T-helper 2 cell (primary cell): ENCODE results near the gene ZNF491.
"Not testable (repeated sequence)": the region's sequence is repeated elsewhere in the genome, so short reads cannot be mapped to it uniquely, and the experiment has no call there.

ENCODE experiments used
- DNase-seq, 5 experiments: peaks; one replicate each; pipeline versions ENCODE4 v3.0.0 to v3.0.0-alpha.2; 2012 to 2022

ZNF491 gene

GRCh38 chr19:11807099-11807380 lies 8.7 kb downstream of the ZNF491 start:
- no peak for DNase-seq

GRCh38 chr19:11813703-11814028 lies 15.3 kb downstream of the ZNF491 start:
- no peak for DNase-seq

GRCh38 chr19:11814029-11814699 lies 15.8 kb downstream of the ZNF491 start, which contains the start of gene ZNF440:
Gene ZNF440, plus strand, starts transcription at chr19:11814273. Its CDS starts 175 bp downstream, at chr19:11814448.
- DNase-seq, result peak; percentile 57 to 90 (median 74)

GRCh38 chr19:11814700-11815035 lies 16.3 kb downstream of the ZNF491 start:
- peak in 1 of 5 experiments; percentile 17 for DNase-seq

GRCh38 chr19:11821474-11822109 lies 23.3 kb downstream of the ZNF491 start:
- DNase-seq, result no peak

- not testable (repeated sequence) for DNase-seq
These were observed 30.9 kb downstream of the ZNF491 start for GRCh38 chr19:11828957-11829876.

GRCh38 chr19:11832253-11832912 lies 34.1 kb downstream of the ZNF491 start:
- DNase-seq, result peak in 1 of 5 experiments; percentile 18

- peak in 1 of 5 experiments; percentile 8 for DNase-seq
These were observed 35.2 kb downstream of the ZNF491 start for GRCh38 chr19:11833541-11833940.

- not testable (repeated sequence) for DNase-seq
These were observed 37.3 kb downstream of the ZNF491 start for GRCh38 chr19:11835626-11836066.

GRCh38 chr19:11843722-11844121 lies 45.4 kb downstream of the ZNF491 start:
- DNase-seq, result no peak

- DNase-seq, result not testable (repeated sequence)
These were observed 49.3 kb downstream of the ZNF491 start for GRCh38 chr19:11847615-11848014.

- no peak for DNase-seq
These were observed 49.9 kb downstream of the ZNF491 start for GRCh38 chr19:11848200-11848593.

GRCh38 chr19:11848594-11849469 lies 50.5 kb downstream of the ZNF491 start, which contains the start of gene ZNF439:
Gene ZNF439, plus strand, starts transcription at chr19:11848726. Its CDS starts 142 bp downstream, at chr19:11848868.
- peak; percentile 64 to 84 (median 77) for DNase-seq

- DNase-seq, result not testable (repeated sequence)
These were observed 52.0 kb downstream of the ZNF491 start for GRCh38 chr19:11850289-11850688.

GRCh38 chr19:11853358-11853757 lies 55.0 kb downstream of the ZNF491 start:
- DNase-seq, result no peak

- DNase-seq, result no peak
These were observed 58.4 kb downstream of the ZNF491 start for GRCh38 chr19:11856596-11857250.
